GM21528 (cell line): ENCODE measurements around the gene CNOT8.

ENCODE experiments used
- ATAC-seq: cut with Tn5 transposase; IDR thresholded peaks from one replicate; pipeline ENCODE4 v1.9.1; 2021; ENCODE audit warnings: mild to moderate bottlenecking, moderate library complexity; ENCODE audit not compliant: unreplicated experiment, low FRiP score

CNOT8 gene

GRCh38 chr5:154862766-154863165, 4.3 kb downstream of the CNOT8 start:
- no peak for ATAC-seq

GRCh38 chr5:154863291-154864080, 5.1 kb downstream of the CNOT8 start:
- ATAC-seq, result no peak

DNA sequence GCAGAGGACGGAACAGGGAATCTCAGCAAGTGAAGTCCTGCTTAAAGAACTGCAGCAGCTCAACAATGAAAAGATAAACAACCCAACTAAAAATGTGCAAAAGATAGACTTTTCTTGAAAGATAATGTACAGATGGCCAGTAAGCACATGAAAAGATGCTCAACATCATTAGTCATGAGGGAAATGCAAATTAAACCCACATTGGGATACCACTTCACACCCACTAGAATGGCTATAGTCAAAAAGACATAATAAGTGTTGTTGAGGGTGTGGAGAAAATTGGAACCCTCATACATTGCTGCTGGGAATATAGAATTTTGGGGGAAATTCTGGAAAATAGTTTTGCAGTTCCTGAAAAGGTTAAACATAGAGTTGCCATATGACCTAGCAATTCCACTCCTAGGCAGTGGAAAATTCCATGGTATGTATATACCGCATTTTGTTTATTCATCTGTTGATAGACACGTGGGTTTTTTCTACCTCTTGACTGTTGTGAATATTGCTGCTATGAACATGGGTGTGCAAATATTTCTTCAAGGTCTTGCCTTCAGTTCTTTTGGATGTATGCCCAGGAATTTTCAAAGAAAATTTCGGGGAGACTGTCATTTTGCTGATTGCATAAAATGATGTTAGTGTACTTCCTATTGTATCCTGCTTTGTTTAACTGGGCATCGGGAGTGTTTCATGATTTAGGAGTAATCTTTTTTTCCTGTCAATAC, 7.2 kb downstream of the CNOT8 start:
- no peak for ATAC-seq

DNA sequence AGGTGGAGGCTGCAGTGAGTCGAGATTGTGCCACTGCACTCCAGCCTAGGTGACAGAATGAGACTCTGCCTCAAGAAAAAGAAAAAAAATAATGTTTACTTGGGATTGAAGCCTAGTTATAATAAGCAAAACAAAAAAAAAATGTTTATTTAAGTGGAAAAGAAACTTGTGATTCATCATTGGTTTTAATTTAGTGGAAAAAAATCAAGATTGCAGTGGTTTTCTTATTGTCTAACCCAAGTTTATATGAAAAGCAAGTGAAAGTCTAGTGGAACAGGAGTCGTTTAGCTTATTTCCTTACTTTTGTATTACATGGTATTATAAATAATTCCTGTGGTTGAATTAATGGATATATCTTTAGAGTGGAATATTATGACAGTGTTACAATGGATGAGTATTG, 8.4 kb downstream of the CNOT8 start:
- ATAC-seq, result no peak

DNA sequence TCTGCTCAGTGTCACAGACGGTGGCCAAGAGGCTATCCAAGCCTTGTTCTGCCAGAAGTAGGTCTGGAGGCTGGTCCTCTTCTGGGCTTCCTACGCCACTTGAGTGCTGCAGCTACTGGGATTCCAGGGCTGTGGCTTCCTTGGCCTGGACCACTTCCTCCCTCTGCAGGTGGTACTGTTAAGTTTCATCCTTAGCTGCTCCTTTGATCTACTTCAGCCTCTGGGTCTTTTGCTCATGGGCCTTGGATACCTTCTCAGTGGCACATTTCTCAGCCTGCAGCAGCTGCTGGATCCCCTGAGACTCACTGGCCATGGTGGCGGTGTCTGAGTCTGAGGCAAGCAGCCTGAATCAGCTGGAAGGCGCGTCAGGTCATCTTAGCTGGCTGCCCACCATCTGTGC, 10.3 kb downstream of the CNOT8 start:
- ATAC-seq, result no peak

GRCh38 chr5:154871734-154872133, 13.3 kb downstream of the CNOT8 start:
- no peak for ATAC-seq

DNA sequence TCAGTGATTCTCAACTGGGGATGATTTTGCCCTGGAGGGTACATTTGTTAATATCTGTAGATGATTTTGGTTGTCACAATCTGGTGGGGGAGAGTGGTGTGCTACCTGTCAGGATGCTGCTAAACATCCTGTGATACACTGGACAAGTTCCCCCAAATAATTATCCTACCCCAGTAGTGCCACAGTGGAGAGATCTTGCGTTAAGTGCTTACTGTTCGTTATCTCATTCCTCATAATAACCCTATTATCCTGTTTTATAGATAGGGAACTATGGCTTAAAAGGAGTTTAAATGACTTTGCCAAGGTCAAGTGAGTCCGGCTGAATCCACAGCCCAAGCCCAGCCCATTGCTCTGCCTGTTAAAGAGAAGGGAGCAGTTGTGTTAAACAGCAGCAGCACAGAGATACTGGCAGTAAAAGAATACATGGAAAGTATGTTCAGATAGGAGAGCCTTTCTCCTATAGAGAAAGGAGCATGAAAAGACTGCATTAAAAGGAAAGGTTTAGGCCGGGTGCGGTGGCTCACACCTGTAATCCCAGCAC, 15.4 kb downstream of the CNOT8 start:
- ATAC-seq, result no peak

DNA sequence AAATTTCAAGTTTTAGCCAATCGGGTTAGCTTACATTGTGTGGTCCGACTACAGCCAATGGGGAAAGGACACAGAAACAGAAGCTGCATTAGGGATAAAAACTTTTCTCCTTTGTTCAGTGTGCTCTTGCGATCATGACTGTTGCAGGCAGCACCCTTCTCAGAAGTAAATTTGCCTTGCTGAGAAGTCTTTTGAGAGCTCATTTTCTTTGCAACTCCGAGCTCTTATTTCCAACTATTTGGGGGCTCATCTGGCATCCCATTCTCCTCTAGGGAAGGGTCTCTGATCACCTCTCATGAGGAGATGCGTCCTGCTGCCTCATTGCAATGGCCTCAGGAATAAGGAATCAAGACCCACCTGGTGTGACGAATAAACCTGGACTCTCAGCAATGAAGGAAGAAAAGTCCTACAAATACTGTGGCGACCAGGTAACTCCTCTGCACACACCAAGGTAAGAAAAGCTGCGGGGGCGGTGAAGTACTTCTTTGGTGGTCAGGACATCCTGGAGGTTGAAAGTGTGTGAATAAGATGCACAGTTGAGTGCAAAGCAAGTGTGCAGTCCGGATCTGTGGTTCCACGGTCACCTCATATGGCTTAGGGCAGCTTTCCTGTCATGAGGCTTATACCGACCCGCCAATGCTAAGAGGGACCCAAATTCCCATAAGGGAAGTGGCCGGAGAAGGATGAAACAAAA, 20.4 kb downstream of the CNOT8 start:
- no peak for ATAC-seq

DNA sequence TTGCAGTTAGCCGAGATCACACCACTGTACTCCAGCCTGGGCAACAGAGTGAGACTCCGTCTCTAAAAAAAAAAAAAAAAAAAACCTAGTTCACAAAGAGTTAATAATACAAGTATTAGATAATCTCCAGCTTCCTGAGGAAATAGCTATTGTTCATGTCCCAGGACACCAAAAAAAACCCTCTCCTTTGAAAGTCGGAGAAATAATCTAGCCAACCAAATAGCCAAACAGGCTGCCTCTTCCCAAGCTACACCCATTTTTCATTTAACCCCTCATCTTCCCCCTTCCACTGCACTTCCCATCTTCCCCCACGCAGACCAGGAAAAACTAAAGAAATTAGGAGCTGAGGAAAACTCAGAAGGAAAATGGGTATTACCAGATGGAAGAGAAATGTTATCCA, 23.6 kb downstream of the CNOT8 start:
- ATAC-seq, result no peak

- ATAC-seq, result no peak
Observed at GRCh38 chr5:154884424-154884823, 26.0 kb downstream of the CNOT8 start.

- no peak for ATAC-seq
Observed at GRCh38 chr5:154885439-154885838, 27.0 kb downstream of the CNOT8 start.

GRCh38 chr5:154892369-154892771, 33.9 kb downstream of the CNOT8 start:
- no peak for ATAC-seq

GRCh38 chr5:154893381-154893780, 35.0 kb downstream of the CNOT8 start:
- ATAC-seq, result no peak

DNA sequence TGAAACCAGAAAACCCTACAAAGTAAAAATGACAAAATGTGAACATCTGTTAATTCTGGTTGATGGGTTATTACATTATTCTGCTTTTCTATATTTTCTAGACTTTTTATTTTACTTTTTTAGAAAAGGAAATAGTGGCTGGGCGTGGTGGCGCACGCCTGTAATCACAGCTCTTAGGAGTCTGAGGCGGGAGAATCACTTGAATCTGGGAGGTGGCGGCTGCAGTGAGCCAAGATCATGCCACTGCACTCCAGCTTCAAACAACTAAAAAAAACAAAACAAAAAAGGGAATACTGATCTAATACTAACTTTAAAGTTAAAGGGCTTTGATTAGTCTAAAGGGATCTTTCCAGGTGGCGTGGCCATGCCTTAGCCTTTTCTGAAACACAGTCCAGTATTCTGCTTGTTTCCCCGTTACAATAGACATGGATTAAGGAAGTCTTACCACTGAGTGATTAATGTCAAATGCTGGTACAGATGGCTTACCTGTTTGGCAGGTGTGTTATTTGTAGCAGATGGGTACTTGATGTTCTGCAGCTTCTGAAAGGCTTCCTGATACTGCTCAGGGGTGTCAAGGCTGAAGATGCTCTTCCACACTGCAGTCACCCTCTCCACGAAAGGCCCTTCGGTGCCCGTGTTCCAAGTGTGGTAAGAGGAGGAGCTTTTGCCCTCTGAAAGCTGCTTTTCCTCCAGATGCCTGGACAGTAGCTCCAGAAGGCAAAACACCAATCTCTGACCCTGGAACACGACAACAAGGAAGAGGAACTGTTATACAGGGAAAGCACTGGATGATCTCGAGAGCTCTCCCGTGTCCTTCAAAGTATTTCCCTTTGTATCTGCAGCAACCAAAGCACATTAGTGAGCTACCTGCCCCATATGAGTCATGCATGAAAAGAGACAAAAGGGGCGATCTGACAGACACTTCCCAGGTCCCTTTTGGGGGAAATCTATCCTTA, 37.5 kb downstream of the CNOT8 start:
- ATAC-seq, result no peak

DNA sequence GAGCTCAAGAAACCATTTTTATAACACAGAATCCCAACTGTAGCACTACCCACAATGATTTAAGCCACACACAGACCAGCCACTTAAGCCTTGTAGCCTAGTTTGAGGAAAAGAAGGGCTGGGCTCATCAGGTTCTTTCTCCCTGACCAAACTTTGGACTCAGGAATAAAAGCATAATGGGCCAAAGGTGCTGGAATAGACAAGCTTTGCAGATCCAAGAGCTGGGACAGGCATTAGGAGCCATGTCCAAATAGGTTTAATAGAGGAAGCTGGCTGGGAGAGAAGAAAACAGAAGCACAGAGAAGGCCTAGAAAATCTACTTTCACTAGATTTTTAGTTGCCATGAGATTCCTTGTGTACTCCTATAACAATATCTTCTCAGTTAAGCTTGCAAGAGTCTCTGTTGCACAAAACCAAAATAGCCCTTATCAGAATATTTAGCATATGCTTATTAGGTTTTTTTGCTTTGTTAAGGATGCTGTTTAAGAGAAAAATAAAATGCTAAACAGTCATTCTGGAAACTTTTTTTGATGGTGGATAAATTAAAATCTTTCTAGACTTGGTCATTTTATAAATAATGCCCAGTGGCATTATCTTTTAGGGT, 38.2 kb downstream of the CNOT8 start:
- ATAC-seq, result no peak

DNA sequence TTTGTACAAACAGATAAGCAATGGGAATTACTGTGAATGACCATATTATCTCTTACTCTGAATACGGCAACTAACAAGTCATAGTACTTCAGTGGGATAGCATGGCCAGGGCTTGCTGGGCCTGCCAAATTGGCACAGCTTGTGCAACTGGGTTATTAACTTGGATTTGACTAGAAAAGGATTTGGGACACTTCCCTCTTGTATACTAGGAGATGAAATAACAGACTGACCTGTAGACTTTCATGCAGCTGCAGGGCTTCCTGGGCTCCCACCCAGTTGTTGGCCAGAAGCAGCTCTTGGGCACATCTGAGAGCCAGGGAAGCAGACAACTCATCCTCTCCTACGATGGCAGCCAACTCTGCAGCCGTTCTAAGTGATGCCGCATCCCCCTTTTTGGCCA, 39.8 kb downstream of the CNOT8 start:
- no peak for ATAC-seq

DNA sequence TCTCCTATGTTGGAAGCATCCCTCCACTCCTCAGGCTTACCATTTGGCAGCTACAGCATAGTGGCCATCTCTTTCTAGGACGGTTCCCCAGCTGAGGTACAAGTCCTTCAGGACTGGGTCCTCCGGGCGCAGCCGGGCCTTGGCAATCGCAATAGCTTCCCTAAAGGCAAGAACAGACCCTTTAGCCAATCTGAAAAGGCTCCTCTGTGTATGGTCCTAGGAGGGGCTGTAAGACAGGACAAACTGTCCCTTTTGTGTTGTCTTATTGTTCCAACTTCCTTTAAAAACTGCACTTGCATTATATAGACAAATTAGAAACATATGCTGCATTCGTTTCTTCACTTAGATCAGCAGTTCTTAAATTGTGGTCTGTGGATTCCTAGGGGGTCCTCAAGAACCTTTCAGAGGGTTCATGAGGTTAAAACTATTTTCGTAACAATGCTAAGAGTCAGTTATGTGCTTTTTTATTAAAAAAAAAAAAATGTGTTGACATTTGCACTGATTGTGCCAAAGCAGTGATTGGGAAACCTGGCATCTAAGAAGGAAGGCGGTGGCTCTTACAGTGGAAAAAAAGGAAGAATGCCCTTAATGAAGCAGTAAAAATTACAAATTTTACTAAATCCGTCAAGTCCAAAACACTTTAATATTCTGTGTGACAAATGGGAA, 40.9 kb downstream of the CNOT8 start:
- no peak for ATAC-seq

DNA sequence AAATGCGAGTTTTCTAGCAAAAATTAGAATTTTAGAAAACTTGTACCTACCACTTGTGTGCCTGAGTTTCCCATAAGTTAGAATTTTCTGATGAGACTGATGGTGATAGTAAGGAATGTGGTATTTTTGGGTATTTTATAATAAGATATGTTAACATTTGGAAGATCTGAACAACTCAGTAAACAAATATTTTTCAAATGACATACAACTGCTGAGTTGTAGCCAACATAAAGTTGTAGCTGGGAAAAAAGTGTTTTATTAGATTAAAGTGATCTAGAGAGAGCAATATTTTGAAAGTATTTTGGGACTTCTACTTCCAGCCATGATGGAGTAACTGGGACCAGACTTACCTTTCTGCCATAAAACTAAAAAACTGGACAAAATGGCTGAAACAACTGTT, 41.6 kb downstream of the CNOT8 start:
- no peak for ATAC-seq

DNA sequence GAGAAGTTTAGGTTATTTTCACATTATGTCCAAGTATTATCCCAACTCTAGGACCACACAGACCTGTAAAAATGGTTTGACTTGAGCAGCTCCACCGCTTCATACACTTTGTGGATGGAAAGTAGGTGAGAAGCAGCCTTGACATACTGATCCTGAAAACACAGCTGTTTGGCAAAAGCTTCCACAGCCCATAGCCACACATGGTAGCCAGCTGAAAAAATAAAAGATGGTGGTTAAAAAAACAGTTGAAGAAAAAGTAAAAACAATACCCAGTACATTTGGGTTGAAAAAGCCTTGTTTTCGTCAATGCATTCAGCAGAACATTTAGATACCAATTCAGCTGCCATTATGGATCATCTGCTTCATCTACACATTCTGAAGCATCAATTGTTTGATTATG, 42.8 kb downstream of the CNOT8 start:
- ATAC-seq, result no peak
